GM12892 (cell line): ENCODE data around the gene TMC8.
"Not testable (repeated sequence)": the region's sequence is repeated elsewhere in the genome, so short reads cannot be mapped to it uniquely, and the experiment has no call there.

Experiments used
- DNase-seq: peaks from one replicate; pipeline ENCODE4 v3.0.0; 2011; ENCODE audit not compliant: insufficient read length
- FAIRE-seq: peaks from 2 replicates; lab custom pipeline; 2011; peaks lifted over from hg19 to GRCh38; lab: Jason Lieb, UNC
- POLR2A ChIP-seq: IDR thresholded peaks from 2 replicates; pipeline ENCODE4 v1.6.1; 2011; ENCODE audit warnings: low read depth, low read length, control low read depth
- POLR2AphosphoS5 ChIP-seq: IDR thresholded peaks from 2 replicates; pipeline ENCODE4 v1.6.1; 2011; ENCODE audit warnings: low read depth, low read length, control low read depth
- TAF1 ChIP-seq: IDR thresholded peaks from 2 replicates; pipeline ENCODE4 v1.6.1; 2011; ENCODE audit warnings: low read depth, mild to moderate bottlenecking, control low read depth, low read length, borderline replicate concordance

Gene TMC8

DNA sequence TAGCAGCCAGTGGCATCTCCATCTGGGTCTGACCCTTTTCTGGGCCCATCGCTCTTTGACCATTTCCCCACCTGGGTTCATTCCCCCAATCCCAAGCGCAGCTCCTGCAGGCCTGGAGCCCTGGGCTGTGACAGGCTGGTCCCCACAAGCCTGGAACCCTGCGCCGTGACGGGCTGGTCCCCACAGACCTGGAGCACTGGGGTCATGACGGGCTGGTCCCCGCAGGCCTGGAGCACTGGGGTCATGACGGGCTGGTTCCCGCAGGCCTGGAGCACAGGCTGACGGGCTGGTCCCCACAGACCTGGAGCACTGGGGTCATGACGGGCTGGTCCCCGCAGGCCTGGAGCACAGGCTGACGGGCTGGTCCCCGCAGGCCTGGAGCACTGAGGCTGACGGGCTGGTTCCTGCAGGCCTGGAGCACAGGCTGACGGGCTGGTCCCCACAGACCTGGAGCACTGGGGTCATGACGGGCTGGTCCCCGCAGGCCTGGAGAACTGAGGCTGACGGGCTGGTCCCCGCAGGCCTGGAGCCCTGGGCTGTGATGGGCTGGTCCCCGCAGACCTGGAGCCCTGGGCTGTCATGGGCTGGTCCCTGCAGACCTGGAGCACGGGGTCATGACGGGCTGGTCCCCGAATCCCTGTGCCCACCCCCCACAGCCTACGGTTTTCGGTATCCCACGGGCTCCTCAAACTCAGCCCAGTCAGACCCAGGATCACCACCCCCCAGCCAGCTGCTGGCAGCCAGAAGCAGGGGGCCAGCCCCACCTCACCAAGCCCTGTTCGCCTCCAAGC lies 18.6 kb upstream of the TMC8 start:
- FAIRE-seq (no peak), DNase-seq (no peak)
- TF ChIP-seq POLR2A (no peak), TAF1 (no peak), POLR2AphosphoS5 (no peak)

DNA sequence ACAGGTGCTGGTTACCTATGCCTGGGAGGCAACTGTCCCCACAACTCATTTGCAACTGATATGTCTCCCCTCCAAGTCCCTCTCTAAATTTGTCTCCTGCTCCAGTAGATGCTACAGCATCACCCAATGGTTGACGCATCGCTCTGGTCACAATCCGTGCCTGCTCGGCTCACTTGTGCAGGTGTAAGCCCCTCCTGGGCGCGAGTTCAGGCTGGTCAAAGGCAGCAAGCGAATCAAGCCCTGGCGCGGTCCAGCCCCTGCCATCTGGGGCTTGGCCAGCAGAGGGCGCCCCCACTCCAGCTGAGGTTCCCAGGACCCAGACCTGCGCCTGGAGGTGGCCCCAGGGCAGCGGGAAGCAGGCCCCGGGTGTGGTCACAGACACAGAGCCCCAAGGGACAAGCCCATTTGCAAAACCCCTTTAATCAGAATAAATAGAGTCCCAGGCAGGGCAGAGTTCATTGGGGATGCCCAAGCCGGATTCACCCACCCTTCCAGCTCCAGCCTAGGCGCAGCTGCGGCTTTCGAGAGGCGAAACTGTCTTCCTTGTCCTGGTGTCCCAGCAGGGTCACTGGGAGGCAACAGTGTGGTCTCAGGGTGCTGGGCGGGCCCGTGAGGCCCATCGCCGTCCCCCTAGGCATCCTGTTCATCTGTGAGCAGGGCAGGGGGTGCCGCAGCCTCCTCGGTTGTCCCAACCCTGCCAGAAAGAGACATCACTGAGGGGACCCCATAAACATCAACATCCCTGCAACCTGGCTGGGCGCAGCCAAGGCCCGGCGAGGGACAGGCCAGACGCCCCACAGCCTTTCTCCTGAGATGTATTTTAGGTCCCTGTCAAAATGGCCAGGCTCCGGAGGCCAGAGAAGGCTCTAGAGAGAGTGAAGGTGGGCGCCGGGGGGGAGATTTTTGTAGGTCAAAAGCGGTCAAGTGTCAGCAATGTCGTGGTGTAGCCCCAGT lies 17.8 kb upstream of the TMC8 start:
- DNase-seq = peak; percentile 93

DNA sequence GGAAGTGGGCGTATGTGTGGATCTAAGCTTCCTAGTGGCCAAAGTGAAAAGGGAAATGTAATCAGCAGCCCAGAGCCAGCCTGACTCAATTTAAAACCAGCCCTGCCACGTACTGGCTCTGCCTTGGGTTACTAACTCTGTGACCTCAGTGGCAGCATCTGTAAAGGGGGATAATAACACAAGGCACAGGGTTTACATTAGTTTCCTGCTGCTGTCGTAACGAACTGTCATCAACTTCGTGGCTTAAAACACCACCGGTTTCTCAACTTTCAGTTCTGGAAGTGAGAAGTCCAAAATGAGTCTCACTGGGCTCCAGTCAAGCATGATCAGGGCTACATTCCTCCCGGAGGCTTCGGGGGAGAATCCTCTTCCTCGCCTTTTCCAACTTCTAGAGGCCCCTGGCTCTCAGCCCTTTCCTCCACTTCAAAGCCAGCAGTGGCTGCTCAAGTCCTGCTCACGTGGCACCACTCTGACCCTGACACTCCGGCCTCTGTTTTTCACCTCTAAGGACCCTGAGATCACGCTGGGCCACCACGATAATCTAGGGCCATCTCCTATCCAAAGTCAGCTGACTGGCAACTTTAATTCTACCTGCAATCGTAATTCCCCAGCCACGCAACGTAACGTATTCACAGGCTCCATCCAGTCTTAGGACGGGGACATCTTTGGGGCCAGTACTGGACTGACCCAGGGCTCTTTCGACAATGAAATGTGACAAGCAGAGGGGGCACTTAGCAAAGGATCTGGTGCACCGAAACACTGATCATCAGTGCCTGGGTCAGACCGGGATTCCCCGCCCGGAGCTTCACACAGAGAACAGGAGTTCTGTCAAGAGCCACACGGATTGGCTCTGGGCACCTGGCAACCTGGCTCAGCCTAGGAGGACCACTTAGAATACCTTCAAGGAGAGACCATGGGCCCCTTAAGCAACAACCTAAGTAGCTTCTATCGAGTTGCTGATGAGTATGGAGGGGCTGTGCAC lies 16.5 kb upstream of the TMC8 start:
- peak; percentile 78 for FAIRE-seq
- no peak for DNase-seq
- TF ChIP-seq TAF1 = no peak
- 0 out of 2 replicates have a peak, but pooled peaks have one; percentile 30 for TF ChIP-seq POLR2A
- TF ChIP-seq POLR2AphosphoS5 = 0 out of 2 replicates have a peak, but pooled peaks have one; percentile 29

More for the DNA sequence above, 17.8 kb upstream of the TMC8 start:
- TF ChIP-seq POLR2A (no peak; the same call in 1 of the 2 replicates), TAF1 (no peak), POLR2AphosphoS5 (0 out of 2 replicates have a peak, but pooled peaks have one; percentile 24)
- peak; percentile 95 for FAIRE-seq

DNA sequence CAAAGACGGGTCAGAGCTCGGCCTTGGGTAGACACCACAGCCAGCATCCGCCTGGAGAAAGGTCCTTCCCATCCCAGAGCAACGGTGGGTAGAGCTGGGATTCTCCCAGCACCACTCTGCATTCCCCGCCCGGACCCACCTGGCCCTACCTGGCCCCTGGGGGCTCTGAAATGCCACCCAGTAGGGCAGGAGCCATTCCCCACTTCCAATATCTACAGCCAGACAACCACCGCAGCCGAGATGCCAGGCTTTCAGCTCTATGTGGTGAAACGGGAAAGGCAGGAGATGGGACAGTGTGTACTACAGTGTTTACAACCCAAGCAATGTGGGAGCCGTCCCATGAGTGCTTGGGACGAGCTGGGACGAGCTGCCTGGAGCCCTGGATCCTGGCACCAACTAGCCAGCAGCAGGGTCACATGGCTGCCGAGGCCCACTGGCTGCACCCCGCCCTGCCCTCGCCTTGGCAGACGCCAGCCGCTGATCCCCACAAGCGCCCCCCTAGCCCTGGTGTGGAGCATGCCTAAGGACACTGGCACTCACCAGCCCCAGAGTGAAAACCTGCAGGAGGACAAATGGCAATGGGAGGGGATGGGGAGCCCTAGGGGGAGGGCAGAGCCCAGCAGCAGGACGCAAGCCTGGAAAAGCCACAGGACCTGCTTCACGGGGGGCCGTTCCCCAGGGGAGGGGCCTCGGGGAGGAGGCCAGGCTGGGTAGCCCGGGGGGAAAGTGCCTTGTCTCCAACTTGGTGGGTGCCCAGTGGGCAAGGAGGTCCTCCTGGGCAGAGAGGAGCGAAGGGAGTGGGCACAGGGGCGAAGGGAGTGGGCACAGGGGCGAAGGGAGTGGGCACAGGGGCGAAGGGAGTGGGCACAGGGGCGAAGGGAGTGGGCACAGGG lies 15.5 kb upstream of the TMC8 start:
- DNase-seq (no peak), FAIRE-seq (no peak)
- no peak for TF ChIP-seq TAF1
- TF ChIP-seq POLR2A = peak; percentile 49; the same call in 1 of the 2 replicates

DNA sequence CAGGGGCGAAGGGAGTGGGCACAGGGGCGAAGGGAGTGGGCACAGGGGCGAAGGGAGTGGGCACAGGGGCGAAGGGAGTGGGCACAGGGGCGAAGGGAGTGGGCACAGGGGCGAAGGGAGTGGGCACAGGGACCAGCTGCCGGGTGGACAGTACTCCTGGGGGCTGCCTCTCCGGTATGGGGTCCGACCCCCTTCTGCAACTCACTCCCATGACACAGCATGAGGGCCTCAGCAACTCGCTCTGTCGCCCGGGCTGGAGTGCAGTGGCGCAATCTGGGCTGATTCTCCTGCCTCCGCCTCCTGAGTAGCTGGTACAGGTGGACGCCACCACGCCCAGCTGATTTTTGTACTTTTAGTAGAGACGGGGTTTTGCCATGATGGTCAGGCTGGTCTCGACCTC lies 14.8 kb upstream of the TMC8 start:
- FAIRE-seq, DNase-seq: not testable (repeated sequence)

DNA sequence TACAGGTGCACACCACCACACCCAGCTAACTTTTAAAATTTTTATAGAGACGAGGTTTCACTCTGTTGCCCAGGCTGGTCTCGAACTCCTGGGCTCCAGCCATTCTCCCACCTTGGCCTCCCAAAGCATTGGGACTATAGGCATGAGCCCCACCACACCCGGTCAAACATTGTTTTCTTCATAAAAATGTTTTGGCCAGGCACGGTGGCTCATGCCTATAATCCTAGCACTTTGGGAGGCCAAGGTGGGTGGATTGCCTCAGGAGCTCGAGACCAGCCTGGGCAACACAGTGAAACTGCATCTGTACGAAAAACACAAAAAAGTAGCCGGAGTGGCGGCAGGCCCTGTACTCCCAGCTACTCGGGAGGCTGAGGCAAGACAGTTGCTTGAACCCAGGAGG lies 14.2 kb upstream of the TMC8 start:
- DNase-seq (no peak), FAIRE-seq (no peak)
- TF ChIP-seq POLR2A (no peak), TAF1 (no peak), POLR2AphosphoS5 (no peak)

DNA sequence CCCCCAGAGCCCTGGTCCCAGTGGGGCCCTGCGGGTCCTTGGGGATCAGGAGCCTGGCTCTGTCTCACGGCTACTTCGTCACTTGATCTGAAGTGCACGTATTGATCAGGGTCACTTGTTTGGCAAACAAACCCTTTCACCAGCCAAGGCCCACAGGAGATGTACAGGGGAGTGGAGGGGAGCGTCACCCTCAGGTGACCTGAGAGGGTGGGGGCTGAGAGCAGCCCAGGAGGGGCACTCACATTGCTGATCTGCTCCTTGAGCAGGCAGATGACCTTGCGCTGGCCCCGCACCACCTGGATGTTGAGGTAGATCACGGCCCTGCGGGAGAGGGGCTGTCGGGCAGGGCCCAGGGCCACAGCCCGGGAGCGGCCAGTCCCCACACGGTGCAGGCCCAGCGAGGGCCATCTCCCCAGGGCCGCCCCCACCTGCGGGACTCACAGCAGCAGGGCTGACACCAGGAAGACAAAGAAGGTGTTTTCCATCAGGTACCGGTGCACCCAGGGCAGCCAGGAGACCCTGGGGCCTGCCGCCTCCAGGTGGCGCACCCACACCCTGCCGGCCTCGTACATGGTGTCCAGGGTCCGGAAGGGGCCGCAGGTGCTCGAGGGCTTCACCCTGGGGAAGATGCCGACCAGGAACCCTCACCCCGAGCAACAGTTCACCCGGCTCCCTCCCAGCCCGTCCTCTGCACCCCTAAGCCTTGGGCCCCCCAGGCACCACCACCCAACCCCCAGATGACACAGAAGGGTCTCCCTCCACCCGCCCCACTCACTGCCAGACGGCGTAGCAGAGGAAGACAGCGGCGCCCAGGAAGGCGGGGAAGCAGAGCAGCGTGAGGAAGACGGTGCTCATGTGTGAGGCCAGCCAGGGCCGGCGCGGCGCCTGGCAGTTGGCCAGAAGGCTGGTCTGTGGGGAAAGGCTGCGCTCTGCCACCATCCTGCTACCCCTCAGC lies 13.3 kb upstream of the TMC8 start:
- no peak for TF ChIP-seq POLR2AphosphoS5
- TF ChIP-seq POLR2A = no peak
- no peak for TF ChIP-seq TAF1
- DNase-seq (no peak), FAIRE-seq (no peak)

DNA sequence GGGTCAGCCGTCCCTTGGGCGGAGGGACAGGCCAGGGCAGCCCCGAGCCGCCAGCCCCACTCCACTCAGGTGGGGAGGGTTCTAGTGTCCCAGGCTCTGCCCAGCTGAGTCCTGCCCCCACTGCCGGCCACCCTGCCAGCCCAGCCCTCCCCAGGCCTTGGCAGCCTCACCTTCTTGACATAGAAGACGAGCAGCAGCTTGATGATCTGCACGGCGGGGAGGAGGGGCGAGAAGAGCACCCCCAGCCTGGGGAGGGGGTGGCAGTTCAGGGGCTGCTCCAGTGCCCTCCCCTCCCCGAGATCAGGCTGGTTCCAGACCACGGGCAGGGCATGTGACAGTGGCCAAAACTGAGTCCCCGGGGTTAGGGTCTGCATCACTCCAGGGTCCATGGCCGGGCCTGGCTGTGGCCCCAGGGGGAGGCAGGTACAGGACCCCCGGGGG lies 11.8 kb upstream of the TMC8 start:
- TF ChIP-seq POLR2A (no peak), TAF1 (no peak), POLR2AphosphoS5 (no peak)
- no peak for DNase-seq
- no peak for FAIRE-seq

DNA sequence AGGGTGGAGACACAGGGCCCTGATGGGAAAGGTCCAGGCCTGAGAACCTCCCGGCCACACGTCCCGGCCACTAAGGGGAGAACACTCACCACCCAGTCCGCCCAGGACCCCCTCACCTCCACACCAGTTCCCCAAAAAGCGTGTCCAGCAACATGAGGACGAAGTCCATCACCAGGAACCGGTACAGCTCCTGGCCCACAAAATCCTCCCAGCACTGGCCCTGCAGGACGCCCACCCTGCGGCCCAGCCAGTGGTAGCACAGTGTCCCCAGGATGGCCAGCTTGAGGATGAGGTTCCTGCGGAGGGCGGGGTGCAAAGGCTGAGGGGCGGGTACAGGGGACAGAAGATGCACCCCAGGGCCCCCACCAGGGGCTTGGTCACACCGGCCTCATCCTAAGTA lies 10.0 kb upstream of the TMC8 start:
- FAIRE-seq = no peak
- TF ChIP-seq POLR2A (no peak), POLR2AphosphoS5 (no peak), TAF1 (no peak)
- DNase-seq = no peak
